OCI-LY3 (cell line): Measurements from ENCODE around the gene GUK1.

Source experiments
- H2AFZ ChIP-seq: fragments of 200-600, 300-600 bp; shearing (Covaris generic); 2 replicates; pipeline ENCODE4 v1.6.0; 2014; ENCODE audit warnings: antibody characterized with exemption, low read depth, low read length
- H3K27ac ChIP-seq: fragments of 200-600, 300-600 bp; sonication (generic); 2 replicates; pipeline ENCODE4 v1.5.1; 2014; ENCODE audit warnings: mild to moderate bottlenecking, low read length, moderate library complexity, mixed read lengths
- H3K27me3 ChIP-seq: fragments of 200-600, 300-600 bp; sonication (generic); 2 replicates; pipeline ENCODE4 v1.6.1; 2014; ENCODE audit warnings: low read depth, low read length, mixed read lengths
- H3K36me3 ChIP-seq: fragments of 200-600, 300-600 bp; sonication (generic); replicated peaks from 2 replicates; pipeline ENCODE3; 2014; ENCODE audit warnings: low read depth, low read length, mixed read lengths
- H3K4me1 ChIP-seq: fragments of 300-600, 200-600 bp; sonication (generic); 2 replicates; pipeline ENCODE4 v1.6.1; 2014; ENCODE audit warnings: low read length, mixed read lengths
- H3K4me2 ChIP-seq: fragments of 200-600, 300-600 bp; sonication (generic); 2 replicates; pipeline ENCODE4 v1.6.1; 2014; ENCODE audit warnings: low read length, mixed read lengths
- H3K4me3 ChIP-seq: fragments of 300-600, 200-600 bp; sonication (generic); 2 replicates; pipeline ENCODE4 v1.5.1; 2014; ENCODE audit warnings: antibody characterized with exemption, mild to moderate bottlenecking, low read length, moderate library complexity
- H3K79me2 ChIP-seq: fragments of 300-600, 200-600 bp; shearing (Covaris generic); 2 replicates; pipeline ENCODE4 v1.6.1; 2014; ENCODE audit warnings: mild to moderate bottlenecking, low read length, mixed read lengths
- H3K9ac ChIP-seq: fragments of 300-600, 200-600 bp; shearing (Covaris generic); 2 replicates; pipeline ENCODE4 v1.6.0; 2014; ENCODE audit warnings: mild to moderate bottlenecking, low read length, moderate library complexity
- H3K9me3 ChIP-seq: fragments of 200-600, 300-600 bp; shearing (Covaris generic); 2 replicates; pipeline ENCODE4 v1.6.1; 2014; ENCODE audit warnings: low read length, mixed read lengths; ENCODE audit not compliant: insufficient read depth
- H4K20me1 ChIP-seq: fragments of 200-600, 300-600 bp; sonication (generic); 2 replicates; pipeline ENCODE4 v1.6.1; 2016; ENCODE audit warnings: low read length, mixed read lengths; ENCODE audit not compliant: insufficient read depth
- CTCF ChIP-seq: fragments of 200-600, 300-600 bp; sonication (generic); IDR thresholded peaks from 2 replicates; pipeline ENCODE4 v1.5.1; 2014; ENCODE audit warnings: antibody characterized with exemption, low read length, low read depth
- EZH2phosphoT487 ChIP-seq: fragments of 200-600 bp; shearing (Covaris generic); IDR thresholded peaks from 2 replicates; pipeline ENCODE4 v1.6.1; 2018; ENCODE audit warnings: antibody characterized with exemption, mixed run types, low read depth

Gene GUK1

GRCh38 chr1:228148935-228149405 is 8.9 kb downstream of the GUK1 start:
- Histone ChIP-seq H3K4me2 (no peak overlapping the region), H3K79me2 (peaks cover 27% of the 10 kb centered on the region), H4K20me1 (peaks cover 11% of the 10 kb centered on the region), H3K4me1 (no peaks in the 10 kb centered on the region), H2AFZ (no peak overlapping the region), H3K9ac (no peak overlapping the region), H3K4me3 (no peak overlapping the region), H3K36me3 (peaks cover 6% of the 10 kb centered on the region), H3K27ac (no peak overlapping the region), H3K9me3 (no peaks in the 10 kb centered on the region), H3K27me3 (no peaks in the 10 kb centered on the region)
- TF ChIP-seq CTCF, result no peak
- no peak for TF ChIP-seq EZH2phosphoT487

GRCh38 chr1:228149406-228150119 is 9.5 kb downstream of the GUK1 start, which contains the start of gene GJC2:
GJC2 (plus strand) TSS chr1:228149930; CDS start chr1:228157759, 7,829 bp downstream.
- no peaks in the 10 kb centered on the region for H3K4me1 ChIP-seq
- peaks cover 6% of the 10 kb centered on the region for H3K36me3 ChIP-seq
- no peak within 1 kb of the TSS for H2AFZ ChIP-seq
- no peak within 1 kb of the TSS for H3K27ac ChIP-seq
- H3K9me3 ChIP-seq, result no peaks in the 10 kb centered on the region
- no peak within 1 kb of the TSS for H3K9ac ChIP-seq
- H3K4me2 ChIP-seq, result no peak within 1 kb of the TSS
- no peak for TF ChIP-seq CTCF
- no peak for TF ChIP-seq EZH2phosphoT487
- H3K4me3 ChIP-seq, result no peak within 1 kb of the TSS
- H3K79me2 ChIP-seq, result peaks cover 21% of the 10 kb centered on the region
- H3K27me3 ChIP-seq, result no peaks in the 10 kb centered on the region
- peaks cover 6% of the 10 kb centered on the region; the same call in 1 of the 2 replicates for H4K20me1 ChIP-seq

GRCh38 chr1:228150120-228150460 is 10.0 kb downstream of the GUK1 start:
- H3K79me2 ChIP-seq, result peaks cover 16% of the 10 kb centered on the region
- H2AFZ ChIP-seq, result no peak overlapping the region
- TF ChIP-seq EZH2phosphoT487 (no peak), CTCF (no peak)
- peaks cover 6% of the 10 kb centered on the region for H3K36me3 ChIP-seq
- no peak overlapping the region for H3K4me3 ChIP-seq
- H3K9me3 ChIP-seq, result no peaks in the 10 kb centered on the region
- H3K27ac ChIP-seq, result no peak overlapping the region
- H3K4me2 ChIP-seq, result no peak overlapping the region
- no peaks in the 10 kb centered on the region for H3K4me1 ChIP-seq
- peaks cover 6% of the 10 kb centered on the region; the same call in 1 of the 2 replicates for H4K20me1 ChIP-seq
- no peaks in the 10 kb centered on the region for H3K27me3 ChIP-seq
- no peak overlapping the region for H3K9ac ChIP-seq

GRCh38 chr1:228150461-228151179 is 10.5 kb downstream of the GUK1 start:
- TF ChIP-seq EZH2phosphoT487, result no peak
- TF ChIP-seq CTCF, result no peak
- H3K9ac ChIP-seq, result no peak overlapping the region
- no peaks in the 10 kb centered on the region for H3K4me1 ChIP-seq
- H3K9me3 ChIP-seq, result no peaks in the 10 kb centered on the region
- peaks cover 6% of the 10 kb centered on the region; the same call in 1 of the 2 replicates for H4K20me1 ChIP-seq
- H3K79me2 ChIP-seq, result peaks cover 11% of the 10 kb centered on the region
- H3K4me2 ChIP-seq, result no peak overlapping the region
- peaks cover 6% of the 10 kb centered on the region for H3K36me3 ChIP-seq
- H2AFZ ChIP-seq, result no peak overlapping the region
- no peak overlapping the region for H3K4me3 ChIP-seq
- no peaks in the 10 kb centered on the region for H3K27me3 ChIP-seq
- H3K27ac ChIP-seq, result no peak overlapping the region
